ENCODE data around the gene SAPCD1. TPM values are rescaled to one million over a fixed set of nuclear protein-coding genes. Genes with fewer than 3 reads are reported as not detected.

The SAPCD1 gene
- total RNA-seq, 1 experiment from 2014 or later, result 3.2 TPM

DNA sequence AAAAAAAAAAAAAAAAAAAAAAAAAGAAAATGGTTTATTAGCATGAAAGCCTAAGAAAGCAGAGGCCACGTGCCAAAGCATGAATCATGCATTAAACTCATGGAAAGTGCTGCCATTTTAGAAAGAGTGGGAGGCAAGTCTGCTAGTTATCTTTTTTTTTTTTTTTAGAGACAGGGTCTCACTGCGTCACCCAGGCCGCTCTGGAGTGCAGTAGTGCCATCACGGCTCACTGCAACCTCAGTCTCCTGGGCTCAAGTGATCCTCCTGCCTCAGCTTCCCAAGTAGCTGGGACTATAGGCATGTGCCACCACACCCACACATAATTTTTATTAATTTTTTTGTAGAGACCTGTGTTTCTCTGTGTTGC lies 9.5 kb downstream of the SAPCD1 start:
- no peaks in the 10 kb centered on the region for H3K9me3 Mint-ChIP-seq
- no peaks in the 10 kb centered on the region; the same call in 1 of the 2 replicates for H3K27me3 Mint-ChIP-seq (ENCODE audit: low read depth)
- no peak overlapping the region for H3K18ac ChIP-seq (ENCODE audit: insufficient read length, low read depth, low read length)

More for the DNA sequence above, 9.5 kb downstream of the SAPCD1 start:
- DNase-seq, result no peak
- Histone ChIP-seq H3K79me2 (ENCODE audit: insufficient read depth, low read length) (no peaks in the 10 kb centered on the region), H3T11ph (ENCODE audit: low read length) (no peak overlapping the region), H3K14ac (ENCODE audit: insufficient read depth, low read length) (no peak overlapping the region), H3K9me3 (ENCODE audit: control insufficient read depth, low read depth, low read length) (no peaks in the 10 kb centered on the region), H3K79me1 (ENCODE audit: insufficient read depth, low read depth, low read length, poor library complexity, severe bottlenecking) (no peaks in the 10 kb centered on the region), H3K4me1 (ENCODE audit: insufficient read depth, low read length) (no peaks in the 10 kb centered on the region), H3K4me2 (ENCODE audit: insufficient read depth, insufficient read length, low read length) (no peak overlapping the region), H2BK15ac (ENCODE audit: low read depth, low read length) (no peak overlapping the region), H3K23me2 (ENCODE audit: insufficient read length, low read depth, low read length, poor library complexity, severe bottlenecking) (no peaks in the 10 kb centered on the region), H3K9ac (ENCODE audit: extremely low read depth, insufficient read length, low read length) (no peak overlapping the region), H3K27me3 (ENCODE audit: insufficient read depth, low read length) (no peaks in the 10 kb centered on the region), H2BK120ac (ENCODE audit: low read depth, low read length, poor library complexity, severe bottlenecking) (no peak overlapping the region), H2AK5ac (ENCODE audit: insufficient read length, low read length) (no peak overlapping the region), H2BK20ac (ENCODE audit: low read depth, low read length, poor library complexity, severe bottlenecking) (no peak overlapping the region), H4K20me1 (ENCODE audit: control insufficient read depth, insufficient read depth, insufficient read length) (no peaks in the 10 kb centered on the region), H3K4ac (ENCODE audit: low read depth, low read length) (no peak overlapping the region), H3K56ac (ENCODE audit: insufficient read length, low read depth, low read length) (no peak overlapping the region), H2BK12ac (ENCODE audit: insufficient read length, low read depth, low read length) (no peak overlapping the region), H2AFZ (ENCODE audit: low read length) (no peak overlapping the region), H4K5ac (ENCODE audit: insufficient read length, low read depth, low read length) (no peak overlapping the region), H4K91ac (ENCODE audit: insufficient read length, low read depth, low read length) (no peak overlapping the region), H3K23ac (ENCODE audit: insufficient read length, low read depth, low read length) (no peak overlapping the region), H2BK5ac (ENCODE audit: insufficient read length, low read length) (no peak overlapping the region), H3K27ac (ENCODE audit: insufficient read length, low read depth, low read length) (no peak overlapping the region), H4K8ac (replicated peaks; ENCODE audit: insufficient read length, low read depth, low read length) (no peak overlapping the region)
- no CpG with 5 or more reads among the region's 4 CpGs for WGBS (ENCODE audit: extremely low coverage, insufficient read length, low lambda C conversion rate)
- H3K4me3 Mint-ChIP-seq, result no peak overlapping the region
- peaks cover 6 to 7% of the 10 kb centered on the region in 2 experiments; a peak in 3 of 4 replicates for H3K4me1 Mint-ChIP-seq
- H3K36me3 Mint-ChIP-seq (ENCODE audit: insufficient read depth in 1 of 3, low read depth in 3 of 3), result no peaks in the 10 kb centered on the region
- peak overlapping the region in 1 of 3 experiments; percentile 59; a peak in 1 of 7 replicates for H3K27ac Mint-ChIP-seq
- TF ChIP-seq, protein P1, sequence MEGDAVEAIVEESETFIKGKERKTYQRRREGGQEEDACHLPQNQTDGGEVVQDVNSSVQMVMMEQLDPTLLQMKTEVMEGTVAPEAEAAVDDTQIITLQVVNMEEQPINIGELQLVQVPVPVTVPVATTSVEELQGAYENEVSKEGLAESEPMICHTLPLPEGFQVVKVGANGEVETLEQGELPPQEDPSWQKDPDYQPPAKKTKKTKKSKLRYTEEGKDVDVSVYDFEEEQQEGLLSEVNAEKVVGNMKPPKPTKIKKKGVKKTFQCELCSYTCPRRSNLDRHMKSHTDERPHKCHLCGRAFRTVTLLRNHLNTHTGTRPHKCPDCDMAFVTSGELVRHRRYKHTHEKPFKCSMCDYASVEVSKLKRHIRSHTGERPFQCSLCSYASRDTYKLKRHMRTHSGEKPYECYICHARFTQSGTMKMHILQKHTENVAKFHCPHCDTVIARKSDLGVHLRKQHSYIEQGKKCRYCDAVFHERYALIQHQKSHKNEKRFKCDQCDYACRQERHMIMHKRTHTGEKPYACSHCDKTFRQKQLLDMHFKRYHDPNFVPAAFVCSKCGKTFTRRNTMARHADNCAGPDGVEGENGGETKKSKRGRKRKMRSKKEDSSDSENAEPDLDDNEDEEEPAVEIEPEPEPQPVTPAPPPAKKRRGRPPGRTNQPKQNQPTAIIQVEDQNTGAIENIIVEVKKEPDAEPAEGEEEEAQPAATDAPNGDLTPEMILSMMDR (conservative IDR thresholded peaks at IDR 0.05), result no peak
